ENCODE data around the gene DGKI. TPM values are rescaled to one million over a fixed set of nuclear protein-coding genes. Genes with fewer than 3 reads are reported as not detected.

DGKI gene
- total RNA-seq, 5 donors from 2014 or later (not counting 1 experiment from before 2014, with no cell fraction given): not detected

DNA sequence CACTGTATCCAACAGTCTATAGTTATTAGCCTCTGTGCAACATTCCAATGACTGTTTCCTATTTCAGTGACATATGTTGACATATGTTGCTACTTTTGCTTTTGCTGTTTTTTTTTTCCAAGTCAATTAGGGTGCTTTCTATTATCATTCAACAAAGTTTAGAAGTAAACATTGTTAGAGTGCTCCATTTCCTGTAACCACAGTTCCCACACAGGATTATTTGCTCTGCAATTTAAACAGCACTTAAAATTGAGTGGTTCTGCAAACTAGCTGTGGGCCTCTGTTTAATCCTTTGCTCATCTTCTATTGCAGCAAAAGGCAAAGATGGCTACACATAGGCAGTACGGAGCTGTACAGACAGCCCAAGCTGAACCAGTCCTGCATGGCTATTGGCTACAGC is 456.7 kb downstream of the DGKI start:
- H3K27me3 ChIP-seq (replicated peaks in 1 of 2; ENCODE audit: control insufficient read depth in 2 of 2, extremely low read depth in 1 of 2, insufficient read depth in 2 of 2, low read length in 1 of 2): no peaks in the 10 kb centered on the region
- no peak overlapping the region for H3K27ac ChIP-seq (ENCODE audit: low read length)
- Mint-ChIP-seq H3K4me3 (no peak overlapping the region), H3K9me3 (peaks cover 5 to 8% (median 7%) of the 10 kb centered on the region in 3 donors), H3K27ac (no peak overlapping the region), H3K36me3 (no peaks in the 10 kb centered on the region), H3K27me3 (no peaks in the 10 kb centered on the region), H3K4me1 (no peaks in the 10 kb centered on the region)
- POLR2A ChIA-PET: no interaction called here
- no peaks in the 10 kb centered on the region for H3K4me1 ChIP-seq (ENCODE audit: control insufficient read depth in 1 of 2, extremely low read depth in 1 of 2, insufficient read depth in 2 of 2, low read length in 2 of 2)
- 30% methylated on average over 1 of the region's 1 CpG for WGBS (ENCODE audit: insufficient coverage)
- CTCF ChIA-PET: no interaction called here
- no peaks in the 10 kb centered on the region for H3K9me3 ChIP-seq
- ATAC-seq (replicated peaks in 1 of 4): no peak
- H3K36me3 ChIP-seq (ENCODE audit: control insufficient read depth in 2 of 2, extremely low read depth in 1 of 2, insufficient read depth in 1 of 2, low read length in 1 of 2): no peaks in the 10 kb centered on the region
- H3K4me3 ChIP-seq (ENCODE audit: control insufficient read depth in 1 of 2, extremely low read depth in 1 of 2, low read length in 1 of 2): no peak overlapping the region
- no peak for DNase-seq

DNA sequence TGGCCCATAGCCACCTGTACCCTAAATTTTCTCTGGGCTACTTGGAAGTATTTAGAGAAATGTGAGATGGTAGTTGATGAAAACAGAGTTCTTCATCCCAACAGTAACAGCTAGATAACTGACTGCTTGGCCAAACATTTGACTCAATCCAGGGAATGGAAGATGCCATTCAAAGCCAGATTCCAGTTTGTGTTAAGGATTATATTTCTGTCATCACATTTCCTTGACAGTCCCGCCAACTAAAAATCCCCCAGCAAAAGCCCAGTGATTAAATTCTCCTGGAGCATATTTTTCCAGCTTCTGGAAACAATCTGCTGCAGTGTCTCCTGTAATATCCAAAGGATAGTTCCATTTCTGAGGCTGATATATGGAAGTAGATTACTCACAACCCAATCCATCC is 457.9 kb downstream of the DGKI start:
- DNase-seq (no peak), ATAC-seq (replicated peaks in 1 of 4) (no peak)
- Histone ChIP-seq H3K27ac (ENCODE audit: low read length) (no peak overlapping the region), H3K9me3 (no peaks in the 10 kb centered on the region), H3K36me3 (ENCODE audit: control insufficient read depth in 2 of 2, extremely low read depth in 1 of 2, insufficient read depth in 1 of 2, low read length in 1 of 2) (no peaks in the 10 kb centered on the region), H3K4me1 (ENCODE audit: control insufficient read depth in 1 of 2, extremely low read depth in 1 of 2, insufficient read depth in 2 of 2, low read length in 2 of 2) (no peaks in the 10 kb centered on the region), H3K27me3 (replicated peaks in 1 of 2; ENCODE audit: control insufficient read depth in 2 of 2, extremely low read depth in 1 of 2, insufficient read depth in 2 of 2, low read length in 1 of 2) (no peaks in the 10 kb centered on the region), H3K4me3 (ENCODE audit: control insufficient read depth in 1 of 2, extremely low read depth in 1 of 2, low read length in 1 of 2) (no peak overlapping the region)
- H3K27me3 Mint-ChIP-seq: no peaks in the 10 kb centered on the region
- H3K4me1 Mint-ChIP-seq: no peaks in the 10 kb centered on the region
- ChIA-PET POLR2A (no interaction called here), CTCF (no interaction called here)
- H3K4me3 Mint-ChIP-seq: no peak overlapping the region
- no peak overlapping the region for H3K27ac Mint-ChIP-seq
- no CpG with 5 or more reads among the region's 1 CpG for WGBS (ENCODE audit: insufficient coverage)
- H3K36me3 Mint-ChIP-seq: no peaks in the 10 kb centered on the region
- H3K9me3 Mint-ChIP-seq: peaks cover 5 to 8% (median 7%) of the 10 kb centered on the region in 3 donors

DNA sequence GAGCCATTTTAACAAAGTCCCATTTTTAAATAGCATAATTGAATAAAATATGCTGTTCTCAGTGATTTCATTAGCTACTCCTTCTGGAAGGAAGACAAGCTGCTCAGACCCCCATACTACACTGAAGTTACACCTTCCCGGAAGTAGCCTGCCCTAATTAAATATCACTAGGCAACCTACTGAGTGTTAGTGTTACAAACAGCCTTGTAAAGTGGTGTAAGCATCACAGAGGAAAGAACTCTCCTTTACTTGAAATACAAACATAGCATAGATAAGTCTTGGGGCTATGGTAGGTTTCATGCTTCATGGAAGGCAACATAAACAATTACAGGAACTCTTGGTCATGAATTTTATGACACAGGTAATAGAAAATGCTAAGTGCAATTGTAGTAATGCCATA is 459.8 kb downstream of the DGKI start:
- DNase-seq: no peak
- no peaks in the 10 kb centered on the region for H3K27me3 Mint-ChIP-seq
- no peak overlapping the region for H3K4me3 Mint-ChIP-seq
- Histone ChIP-seq H3K4me1 (ENCODE audit: control insufficient read depth in 1 of 2, extremely low read depth in 1 of 2, insufficient read depth in 2 of 2, low read length in 2 of 2) (no peaks in the 10 kb centered on the region), H3K27ac (ENCODE audit: low read length) (no peak overlapping the region), H3K36me3 (ENCODE audit: control insufficient read depth in 2 of 2, extremely low read depth in 1 of 2, insufficient read depth in 1 of 2, low read length in 1 of 2) (no peaks in the 10 kb centered on the region), H3K27me3 (replicated peaks in 1 of 2; ENCODE audit: control insufficient read depth in 2 of 2, extremely low read depth in 1 of 2, insufficient read depth in 2 of 2, low read length in 1 of 2) (no peaks in the 10 kb centered on the region), H3K9me3 (no peaks in the 10 kb centered on the region), H3K4me3 (ENCODE audit: control insufficient read depth in 1 of 2, extremely low read depth in 1 of 2, low read length in 1 of 2) (no peak overlapping the region)
- ChIA-PET POLR2A (no interaction called here), CTCF (no interaction called here)
- no peaks in the 10 kb centered on the region for H3K4me1 Mint-ChIP-seq
- H3K9me3 Mint-ChIP-seq: peaks cover 5 to 8% (median 7%) of the 10 kb centered on the region in 3 donors
- no peaks in the 10 kb centered on the region for H3K36me3 Mint-ChIP-seq
- H3K27ac Mint-ChIP-seq: no peak overlapping the region
- no CpG with 5 or more reads among the region's 1 CpG for WGBS (ENCODE audit: insufficient coverage)
- no peak for ATAC-seq (replicated peaks in 1 of 4)

DNA sequence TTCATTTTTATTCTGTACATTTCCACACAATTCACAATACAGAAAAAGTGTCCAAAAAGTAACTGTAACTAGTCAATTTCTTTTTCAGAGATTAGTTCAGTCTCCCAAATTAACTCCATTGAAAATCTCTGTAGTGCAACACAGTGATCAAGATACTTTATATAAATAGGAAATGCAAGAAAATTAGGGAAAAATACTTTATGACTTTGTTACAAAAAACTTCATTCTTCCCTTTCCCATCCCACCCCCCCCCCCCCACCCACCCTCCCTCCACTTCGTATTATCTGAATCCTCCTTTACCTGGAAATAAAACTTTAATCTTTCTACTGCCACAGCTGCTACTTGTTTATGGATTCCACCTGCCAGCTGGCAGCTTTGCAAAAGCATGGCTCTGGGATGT is 465.7 kb downstream of the DGKI start:
- Histone ChIP-seq H3K9me3 (no peaks in the 10 kb centered on the region), H3K27ac (ENCODE audit: low read length) (no peak overlapping the region), H3K4me1 (ENCODE audit: control insufficient read depth in 1 of 2, extremely low read depth in 1 of 2, insufficient read depth in 2 of 2, low read length in 2 of 2) (no peaks in the 10 kb centered on the region), H3K4me3 (ENCODE audit: control insufficient read depth in 1 of 2, extremely low read depth in 1 of 2, low read length in 1 of 2) (no peak overlapping the region), H3K36me3 (ENCODE audit: control insufficient read depth in 2 of 2, extremely low read depth in 1 of 2, insufficient read depth in 1 of 2, low read length in 1 of 2) (no peaks in the 10 kb centered on the region), H3K27me3 (replicated peaks in 1 of 2; ENCODE audit: control insufficient read depth in 2 of 2, extremely low read depth in 1 of 2, insufficient read depth in 2 of 2, low read length in 1 of 2) (no peaks in the 10 kb centered on the region)
- ATAC-seq (replicated peaks in 1 of 4) (no peak), DNase-seq (no peak)
- no peaks in the 10 kb centered on the region for H3K27me3 Mint-ChIP-seq
- no peak overlapping the region for H3K27ac Mint-ChIP-seq
- no peaks in the 10 kb centered on the region for H3K4me1 Mint-ChIP-seq
- H3K9me3 Mint-ChIP-seq: peaks cover 8 to 14% (median 13%) of the 10 kb centered on the region in 3 donors
- WGBS (ENCODE audit: insufficient coverage): no CpG with 5 or more reads among the region's 1 CpG
- ChIA-PET CTCF (no interaction called here), POLR2A (no interaction called here)
- no peak overlapping the region for H3K4me3 Mint-ChIP-seq
- H3K36me3 Mint-ChIP-seq: no peaks in the 10 kb centered on the region

DNA sequence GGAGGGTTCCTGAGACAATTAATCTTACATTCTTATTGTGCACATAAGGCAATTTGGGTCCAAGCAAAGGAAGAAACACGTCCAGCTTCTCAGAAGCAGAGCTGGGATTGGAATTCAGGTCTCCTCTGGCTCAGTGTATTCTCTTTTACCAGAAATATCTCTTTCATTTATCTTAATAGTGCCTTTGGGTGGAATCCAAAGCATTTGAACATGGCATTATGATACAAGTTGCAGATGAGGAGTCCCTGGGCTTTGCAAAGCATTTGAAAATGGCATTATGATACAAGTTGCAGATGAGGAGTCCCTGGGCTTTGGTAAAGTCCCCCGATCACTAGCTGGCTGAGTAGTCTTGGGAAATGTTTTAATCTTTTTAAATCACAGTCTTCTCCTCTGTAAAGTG is 473.3 kb downstream of the DGKI start:
- Mint-ChIP-seq H3K4me3 (no peak overlapping the region), H3K9me3 (peaks cover 6 to 10% (median 6%) of the 10 kb centered on the region in 3 donors), H3K27me3 (no peaks in the 10 kb centered on the region), H3K4me1 (no peaks in the 10 kb centered on the region), H3K27ac (no peak overlapping the region), H3K36me3 (no peaks in the 10 kb centered on the region)
- WGBS (ENCODE audit: insufficient coverage): no CpG with 5 or more reads among the region's 2 CpGs
- no peak overlapping the region for H3K27ac ChIP-seq (ENCODE audit: low read length)
- H3K27me3 ChIP-seq (replicated peaks in 1 of 2; ENCODE audit: control insufficient read depth in 2 of 2, extremely low read depth in 1 of 2, insufficient read depth in 2 of 2, low read length in 1 of 2): no peaks in the 10 kb centered on the region
- ChIA-PET POLR2A (no interaction called here), CTCF (no interaction called here)
- H3K4me3 ChIP-seq (ENCODE audit: control insufficient read depth in 1 of 2, extremely low read depth in 1 of 2, low read length in 1 of 2): no peak overlapping the region
- H3K4me1 ChIP-seq (ENCODE audit: control insufficient read depth in 1 of 2, extremely low read depth in 1 of 2, insufficient read depth in 2 of 2, low read length in 2 of 2): no peaks in the 10 kb centered on the region
- no peaks in the 10 kb centered on the region for H3K9me3 ChIP-seq
- no peak for DNase-seq
- no peaks in the 10 kb centered on the region for H3K36me3 ChIP-seq (ENCODE audit: control insufficient read depth in 2 of 2, extremely low read depth in 1 of 2, insufficient read depth in 1 of 2, low read length in 1 of 2)
- ATAC-seq (replicated peaks in 1 of 4): no peak

DNA sequence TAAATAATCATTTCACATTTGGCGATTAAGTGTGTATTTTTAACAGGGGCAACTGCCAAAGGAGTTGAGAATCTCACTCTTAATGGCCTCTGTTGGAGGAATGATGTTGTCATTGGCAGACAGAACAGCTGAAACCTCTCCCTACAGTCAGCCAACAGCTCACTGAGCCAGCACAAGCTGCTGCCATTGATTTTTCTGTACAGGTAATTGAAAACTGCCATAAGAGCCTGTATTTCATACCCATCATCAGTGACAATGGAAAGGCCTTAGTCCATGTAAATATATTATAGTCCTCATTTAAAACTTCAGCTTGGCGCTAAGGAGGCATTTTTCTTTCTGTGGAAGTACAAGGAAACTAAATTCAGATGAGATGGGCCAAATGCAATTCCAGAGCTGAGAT is 475.2 kb downstream of the DGKI start:
- Mint-ChIP-seq H3K4me1 (no peaks in the 10 kb centered on the region), H3K36me3 (no peaks in the 10 kb centered on the region), H3K4me3 (no peak overlapping the region), H3K27me3 (no peaks in the 10 kb centered on the region), H3K27ac (no peak overlapping the region), H3K9me3 (peaks cover 0 to 9% (median 0%) of the 10 kb centered on the region in 3 donors)
- H3K4me3 ChIP-seq (ENCODE audit: control insufficient read depth in 1 of 2, extremely low read depth in 1 of 2, low read length in 1 of 2): no peak overlapping the region
- ATAC-seq (replicated peaks in 1 of 4): no peak
- WGBS (ENCODE audit: insufficient coverage): no CpG with 5 or more reads among the region's 2 CpGs
- no peaks in the 10 kb centered on the region for H3K9me3 ChIP-seq
- H3K27me3 ChIP-seq (replicated peaks in 1 of 2; ENCODE audit: control insufficient read depth in 2 of 2, extremely low read depth in 1 of 2, insufficient read depth in 2 of 2, low read length in 1 of 2): no peaks in the 10 kb centered on the region
- H3K4me1 ChIP-seq (ENCODE audit: control insufficient read depth in 1 of 2, extremely low read depth in 1 of 2, insufficient read depth in 2 of 2, low read length in 2 of 2): no peaks in the 10 kb centered on the region
- ChIA-PET POLR2A (no interaction called here), CTCF (no interaction called here)
- no peak overlapping the region for H3K27ac ChIP-seq (ENCODE audit: low read length)
- no peak for DNase-seq
- no peaks in the 10 kb centered on the region for H3K36me3 ChIP-seq (ENCODE audit: control insufficient read depth in 2 of 2, extremely low read depth in 1 of 2, insufficient read depth in 1 of 2, low read length in 1 of 2)

DNA sequence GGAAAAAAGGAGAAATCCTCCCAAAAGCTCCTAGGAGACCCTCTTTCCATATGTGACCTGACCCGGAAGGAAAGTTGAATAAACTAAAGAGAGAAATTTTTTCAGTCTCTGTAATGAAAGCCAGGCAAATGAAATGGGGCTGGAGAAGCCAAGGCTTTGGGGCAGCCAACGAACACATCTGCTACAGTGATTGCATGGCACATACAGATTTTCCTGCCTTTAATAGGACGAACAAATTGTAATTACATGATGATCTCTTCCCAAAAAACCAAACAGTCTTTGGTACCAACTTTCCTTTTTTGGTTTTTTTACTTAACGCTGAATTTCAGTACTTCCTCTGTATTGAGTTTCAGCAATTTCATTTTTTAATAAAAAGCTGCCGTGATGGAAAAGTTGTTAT is 479.8 kb downstream of the DGKI start:
- POLR2A ChIA-PET: no interaction called here
- no peaks in the 10 kb centered on the region for H3K27me3 ChIP-seq (replicated peaks in 1 of 2; ENCODE audit: control insufficient read depth in 2 of 2, extremely low read depth in 1 of 2, insufficient read depth in 2 of 2, low read length in 1 of 2)
- H3K27ac Mint-ChIP-seq: no peak overlapping the region
- H3K9me3 ChIP-seq: no peaks in the 10 kb centered on the region
- no peak overlapping the region for H3K4me3 Mint-ChIP-seq
- no peaks in the 10 kb centered on the region for H3K4me1 ChIP-seq (ENCODE audit: control insufficient read depth in 1 of 2, extremely low read depth in 1 of 2, insufficient read depth in 2 of 2, low read length in 2 of 2)
- H3K9me3 Mint-ChIP-seq: peaks cover 8 to 15% (median 14%) of the 10 kb centered on the region in 3 donors
- H3K4me3 ChIP-seq (ENCODE audit: control insufficient read depth in 1 of 2, extremely low read depth in 1 of 2, low read length in 1 of 2): no peak overlapping the region
- no peaks in the 10 kb centered on the region for H3K36me3 ChIP-seq (ENCODE audit: control insufficient read depth in 2 of 2, extremely low read depth in 1 of 2, insufficient read depth in 1 of 2, low read length in 1 of 2)
- DNase-seq: no peak
- no peaks in the 10 kb centered on the region for H3K36me3 Mint-ChIP-seq
- H3K4me1 Mint-ChIP-seq: no peaks in the 10 kb centered on the region
- CTCF ChIA-PET: no interaction called here
- WGBS (ENCODE audit: insufficient coverage): no CpG with 5 or more reads among the region's 5 CpGs
- H3K27me3 Mint-ChIP-seq: no peaks in the 10 kb centered on the region
- no peak for ATAC-seq (replicated peaks in 1 of 4)
- H3K27ac ChIP-seq (ENCODE audit: low read length): no peak overlapping the region

All from T-cell (primary cell).